ENCODE results near the gene TMCO4.
A peak's percentile ranks its signal among the peaks of the same experiment; 100 is the strongest.
"Not testable (repeated sequence)": the region's sequence is repeated elsewhere in the genome, so short reads cannot be mapped to it uniquely, and the experiment has no call there.

The TMCO4 gene

GRCh38 chr1:19656134-19656779, 143.5 kb downstream of the TMCO4 start:
- no peak for DNase-seq (ENCODE audit: low read depth)

- no peak for DNase-seq (ENCODE audit: low read depth)
These were observed 144.0 kb downstream of the TMCO4 start for GRCh38 chr1:19655718-19656080.

- DNase-seq (ENCODE audit: low read depth): no peak
These were observed 144.6 kb downstream of the TMCO4 start for GRCh38 chr1:19654886-19655717.

- DNase-seq (ENCODE audit: low read depth): no peak
These were observed 145.3 kb downstream of the TMCO4 start for GRCh38 chr1:19654386-19654785.

DNA sequence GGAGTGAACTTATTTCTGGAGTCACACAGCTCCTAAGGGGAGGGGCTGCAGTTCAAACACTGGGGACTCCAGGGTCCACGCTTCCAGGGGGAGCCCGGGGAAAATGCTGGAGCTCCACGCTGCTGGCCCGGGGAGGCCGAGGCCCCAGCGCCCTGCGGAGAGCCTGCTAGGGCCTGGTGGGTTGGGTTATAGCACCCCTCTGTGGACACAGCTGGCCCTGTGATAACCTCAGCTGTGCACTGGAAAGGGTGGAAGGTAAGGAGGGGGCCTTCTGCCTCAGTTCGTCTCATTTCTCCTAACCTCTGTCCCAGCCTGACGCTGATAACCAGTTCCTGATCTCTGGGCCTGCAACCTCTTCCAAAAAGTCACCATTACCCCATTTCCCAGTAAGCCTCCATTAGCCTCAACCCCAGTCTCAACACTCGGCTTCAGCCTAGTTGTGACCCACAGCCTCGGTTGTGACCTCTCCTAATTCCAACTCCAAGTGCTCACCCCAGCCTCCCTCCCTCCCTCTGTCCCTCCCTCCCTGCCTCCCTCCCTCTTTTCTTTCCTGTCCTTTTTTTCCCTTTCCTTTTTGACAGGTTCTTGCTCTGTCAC, 148.5 kb downstream of the TMCO4 start:
- DNase-seq (ENCODE audit: low read depth): no peak

- DNase-seq (ENCODE audit: low read depth): no peak
These were observed 149.1 kb downstream of the TMCO4 start for GRCh38 chr1:19650416-19651140.

DNA sequence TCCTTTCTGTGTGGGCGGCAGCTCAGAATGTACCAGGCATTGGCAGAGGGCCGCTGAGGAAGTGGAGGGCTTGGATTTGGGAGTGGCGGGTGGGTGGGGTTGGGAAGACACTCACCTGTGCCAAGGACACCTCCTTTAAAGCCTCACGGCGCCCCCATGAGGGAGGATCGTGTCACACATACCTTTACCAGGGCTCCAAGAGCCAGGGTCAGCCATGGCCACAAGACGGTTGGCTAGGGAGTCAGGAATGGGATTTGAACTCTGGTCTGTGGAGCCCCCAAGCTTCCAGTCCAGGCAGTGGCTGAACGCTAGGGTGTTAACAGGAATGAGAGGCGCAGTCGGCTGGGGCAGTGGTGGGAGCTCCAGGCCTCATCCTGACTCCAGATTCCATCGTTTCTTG, 151.0 kb downstream of the TMCO4 start:
- DNase-seq (ENCODE audit: low read depth): no peak

GRCh38 chr1:19648239-19648638, 151.5 kb downstream of the TMCO4 start:
- DNase-seq (ENCODE audit: low read depth): no peak

DNA sequence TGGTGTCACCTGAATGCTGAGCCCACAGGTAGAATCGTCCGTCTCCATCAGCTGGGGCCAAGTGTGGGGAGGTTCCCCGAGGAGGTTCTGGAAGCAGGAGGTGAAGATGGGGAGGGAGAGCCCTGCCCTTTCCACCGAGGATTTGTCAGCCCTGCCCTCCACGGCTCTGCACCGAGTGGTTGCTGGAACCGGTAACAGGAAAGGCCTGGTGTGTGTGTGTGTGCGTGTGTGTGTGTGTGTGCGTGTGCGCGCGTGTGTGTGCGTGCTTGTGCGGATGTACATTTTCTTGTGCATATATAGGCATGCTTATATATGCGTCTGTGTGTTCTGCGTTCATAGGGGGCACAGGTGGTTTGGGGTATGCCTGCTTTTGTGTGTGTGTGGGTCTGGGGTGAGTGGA, 152.1 kb downstream of the TMCO4 start:
- no peak for DNase-seq (ENCODE audit: low read depth)

DNA sequence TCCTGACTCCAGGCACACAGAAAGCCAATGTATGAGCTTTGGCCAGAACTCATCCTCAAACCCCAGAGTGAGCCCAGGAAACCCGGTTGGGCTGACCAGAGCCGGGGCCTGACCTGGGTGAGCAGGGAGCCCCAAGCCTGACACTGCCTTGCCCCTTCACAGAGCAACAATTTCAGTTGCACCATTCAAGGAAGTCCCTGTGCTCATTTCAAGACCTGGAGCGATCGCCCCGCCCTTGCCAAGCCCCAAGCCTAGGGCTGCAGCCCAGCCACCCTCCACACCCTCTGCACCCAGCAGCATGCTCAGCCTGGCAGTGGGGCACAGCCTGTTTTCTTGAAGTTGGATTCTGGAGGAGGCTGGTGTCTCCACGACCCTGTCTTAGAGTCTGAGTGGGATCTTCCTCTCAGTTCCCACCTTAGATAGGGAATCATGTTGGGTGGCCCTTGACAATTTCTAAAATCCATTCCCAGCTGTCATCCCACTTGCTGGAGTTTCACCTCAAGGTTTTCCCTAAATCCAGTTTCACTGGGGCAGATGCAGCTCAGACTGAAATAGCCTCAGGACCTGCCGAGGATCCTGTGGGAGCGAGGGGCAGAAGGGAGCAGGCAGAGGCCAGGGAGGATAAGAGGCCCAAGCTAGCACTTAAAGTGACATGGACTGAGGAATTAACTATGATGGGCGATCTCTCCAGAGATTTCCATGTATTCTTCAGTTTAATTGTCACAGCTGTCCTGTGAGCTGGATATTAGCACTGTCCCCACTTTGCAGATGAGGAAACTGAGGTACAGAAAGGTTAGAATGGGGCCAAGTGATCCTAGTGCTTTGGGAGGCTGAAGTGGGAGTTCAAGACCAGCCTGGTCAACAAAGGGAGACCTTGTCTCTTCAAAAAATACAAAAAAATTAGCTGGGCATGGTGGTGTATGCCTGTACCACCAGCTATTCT, 153.1 kb downstream of the TMCO4 start:
- DNase-seq (ENCODE audit: low read depth): no peak

- no peak for DNase-seq (ENCODE audit: low read depth)
These were observed 154.1 kb downstream of the TMCO4 start for GRCh38 chr1:19645411-19646251.

DNA sequence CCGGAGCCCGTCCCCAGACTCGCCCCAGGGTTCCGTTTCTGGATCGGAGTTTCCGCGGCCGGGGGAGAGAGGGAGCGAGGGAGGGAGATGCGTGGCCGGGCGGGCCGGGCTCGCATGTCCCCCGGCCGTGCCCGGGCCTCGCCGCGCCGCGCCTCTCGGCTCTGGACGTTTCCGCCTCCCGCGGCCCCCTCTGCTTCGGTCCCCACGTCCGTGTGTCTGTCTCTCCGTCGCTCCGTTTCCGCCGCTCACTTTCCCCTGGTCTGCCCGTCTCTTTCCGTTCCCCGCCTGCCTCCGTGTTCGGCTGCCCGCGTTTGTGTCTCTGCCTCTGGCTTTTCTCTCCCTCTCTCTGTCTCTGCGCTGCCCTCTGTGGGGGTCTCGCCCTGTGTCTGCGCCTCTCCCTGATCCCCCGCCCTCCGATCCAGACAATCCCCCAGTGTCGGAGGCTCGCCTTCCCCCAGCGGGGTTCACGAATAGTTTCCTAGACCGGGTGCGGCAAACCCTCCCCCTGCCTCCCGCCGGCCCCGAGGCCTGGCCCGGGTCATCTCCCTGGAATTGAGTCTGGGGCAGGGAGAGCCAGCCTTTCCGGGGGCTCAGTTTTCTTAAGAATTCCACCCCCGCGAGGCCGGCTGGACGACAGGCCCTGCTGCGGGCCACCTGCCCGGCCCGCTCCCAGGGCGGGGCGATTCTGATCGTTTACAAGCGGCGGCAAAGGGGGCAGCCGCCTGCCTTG, 154.9 kb downstream of the TMCO4 start:
- DNase-seq (ENCODE audit: low read depth): no peak

DNA sequence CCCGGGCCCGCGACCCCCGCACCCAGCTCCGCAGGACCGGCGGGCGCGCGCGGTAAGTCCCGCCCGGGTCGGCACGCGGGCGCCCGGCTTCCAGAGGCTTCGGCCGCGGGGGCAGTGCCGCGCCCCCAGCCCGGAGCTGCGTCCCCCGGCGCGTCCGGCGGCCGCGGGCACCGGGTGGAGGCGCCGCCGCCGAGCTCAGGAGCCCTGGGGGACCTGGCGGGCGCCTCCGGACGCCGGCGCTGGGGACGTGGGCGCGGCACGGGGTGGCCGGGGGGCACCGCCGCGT, 155.4 kb downstream of the TMCO4 start:
- DNase-seq (ENCODE audit: low read depth): no peak

- DNase-seq (ENCODE audit: low read depth): peak; percentile 55
These were observed 155.9 kb downstream of the TMCO4 start, which contains the start of gene NBL1 for GRCh38 chr1:19643602-19644394. Gene NBL1, plus strand, starts transcription at chr1:19644311. Its CDS starts 10,720 bp downstream, at chr1:19655031.

- no peak for DNase-seq (ENCODE audit: low read depth)
These were observed 156.6 kb downstream of the TMCO4 start for GRCh38 chr1:19643121-19643520.

- no peak for DNase-seq (ENCODE audit: low read depth)
These were observed 159.1 kb downstream of the TMCO4 start for GRCh38 chr1:19640363-19641316.

- no peak for DNase-seq (ENCODE audit: low read depth)
These were observed 159.7 kb downstream of the TMCO4 start for GRCh38 chr1:19639999-19640362.

- DNase-seq (ENCODE audit: low read depth): not testable (repeated sequence)
These were observed 160.5 kb downstream of the TMCO4 start for GRCh38 chr1:19639228-19639627.

Measured in T-helper 22 cell (primary cell).